HG03135 (cell line): ENCODE results near the gene TCF7L1.
"Not testable (repeated sequence)": the region's sequence is repeated elsewhere in the genome, so short reads cannot be mapped to it uniquely, and the experiment has no call there.

Experiments
- ATAC-seq: cut with Tn5 transposase; IDR thresholded peaks from one replicate; pipeline ENCODE4 v1.9.1; 2021; ENCODE audit warnings: mild to moderate bottlenecking, moderate library complexity; ENCODE audit not compliant: unreplicated experiment

Gene TCF7L1

DNA sequence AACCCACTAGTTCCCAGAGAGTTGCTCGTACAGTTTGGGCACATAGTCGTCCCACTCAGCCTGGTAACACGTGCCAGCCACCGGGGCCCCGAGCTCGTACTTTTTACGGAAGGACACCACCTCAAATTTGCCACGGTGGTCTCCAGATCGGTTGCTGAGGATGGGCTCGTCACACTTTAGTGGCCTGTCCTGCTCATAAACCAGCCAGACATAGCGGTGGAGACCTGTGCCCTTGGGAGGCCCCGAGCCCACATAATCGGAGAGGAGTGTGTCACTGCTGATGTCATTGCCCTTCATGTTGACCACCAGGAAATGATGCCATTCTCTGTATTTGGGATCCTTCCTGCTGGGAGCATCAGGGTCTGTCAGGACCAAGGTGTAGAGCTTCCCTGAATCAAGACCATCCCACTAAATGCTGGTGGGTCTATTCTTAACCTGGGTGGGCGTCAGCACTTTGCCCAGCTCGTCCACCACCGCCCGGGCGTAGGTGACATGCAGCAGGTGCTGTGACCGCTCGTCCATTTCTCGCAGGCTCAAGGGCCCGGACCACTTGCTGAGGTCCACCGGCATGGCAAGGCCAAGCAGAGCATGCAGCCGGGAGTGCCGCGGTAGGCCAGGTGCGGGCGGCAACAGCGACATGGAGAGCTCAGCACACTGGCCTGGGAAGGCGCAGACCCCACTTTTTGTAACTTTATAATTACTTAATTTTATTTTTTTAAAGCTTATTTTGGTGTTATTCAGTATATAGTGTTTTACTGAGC lies 208.3 kb downstream of the TCF7L1 start:
- ATAC-seq: no peak

DNA sequence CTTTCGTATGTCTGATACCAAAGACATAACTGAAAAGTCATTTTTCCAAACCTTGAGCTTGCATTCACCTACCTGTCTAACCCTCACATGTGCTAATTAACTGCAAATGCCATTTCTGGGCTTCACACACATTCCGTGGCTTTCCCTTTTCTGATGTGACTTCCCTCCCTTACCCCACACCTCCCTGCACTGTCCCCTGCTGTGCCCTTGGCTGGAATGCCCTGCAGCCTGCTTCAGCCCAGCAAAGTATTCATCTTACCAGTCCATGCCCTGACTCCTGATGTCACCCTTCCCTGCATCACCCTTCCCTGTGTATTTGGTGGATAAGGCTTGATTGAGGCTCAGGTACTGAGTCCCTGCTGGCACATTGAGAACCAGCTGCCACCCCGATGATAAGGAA lies 209.0 kb downstream of the TCF7L1 start:
- no peak for ATAC-seq

DNA sequence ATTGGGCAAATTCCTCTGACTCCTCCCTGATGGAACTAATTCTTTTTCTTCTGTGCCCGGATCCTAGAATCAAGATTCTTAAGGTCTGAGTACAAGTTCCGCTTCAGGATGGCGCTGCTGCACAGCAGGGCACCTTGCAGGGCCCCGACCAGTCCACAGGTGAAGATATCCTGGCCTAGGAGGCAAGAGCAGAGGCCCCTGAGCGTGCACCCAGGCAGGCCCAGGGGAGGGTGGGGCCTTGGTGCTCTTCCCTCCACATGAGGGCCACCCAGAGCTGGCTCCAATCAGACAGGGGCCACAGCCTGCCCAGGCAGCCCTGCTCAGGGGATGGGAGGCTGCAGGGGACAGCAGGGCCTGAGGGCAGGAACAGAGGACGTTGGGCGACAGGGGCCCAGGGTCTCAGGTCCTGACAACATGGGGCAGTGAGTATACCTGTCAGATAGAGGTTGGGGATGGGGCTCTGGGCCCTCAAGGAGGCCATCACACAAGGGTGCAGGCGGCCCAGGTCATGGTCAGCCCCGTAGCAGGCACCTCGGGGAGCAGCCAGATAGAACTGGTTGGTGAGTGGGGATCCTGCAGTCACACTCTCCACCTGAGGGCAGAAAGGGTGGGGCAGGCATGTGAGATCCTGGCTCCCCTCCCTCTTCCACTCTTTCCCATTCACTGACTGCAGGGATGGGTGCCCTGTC lies 210.2 kb downstream of the TCF7L1 start:
- ATAC-seq: not testable (repeated sequence)

DNA sequence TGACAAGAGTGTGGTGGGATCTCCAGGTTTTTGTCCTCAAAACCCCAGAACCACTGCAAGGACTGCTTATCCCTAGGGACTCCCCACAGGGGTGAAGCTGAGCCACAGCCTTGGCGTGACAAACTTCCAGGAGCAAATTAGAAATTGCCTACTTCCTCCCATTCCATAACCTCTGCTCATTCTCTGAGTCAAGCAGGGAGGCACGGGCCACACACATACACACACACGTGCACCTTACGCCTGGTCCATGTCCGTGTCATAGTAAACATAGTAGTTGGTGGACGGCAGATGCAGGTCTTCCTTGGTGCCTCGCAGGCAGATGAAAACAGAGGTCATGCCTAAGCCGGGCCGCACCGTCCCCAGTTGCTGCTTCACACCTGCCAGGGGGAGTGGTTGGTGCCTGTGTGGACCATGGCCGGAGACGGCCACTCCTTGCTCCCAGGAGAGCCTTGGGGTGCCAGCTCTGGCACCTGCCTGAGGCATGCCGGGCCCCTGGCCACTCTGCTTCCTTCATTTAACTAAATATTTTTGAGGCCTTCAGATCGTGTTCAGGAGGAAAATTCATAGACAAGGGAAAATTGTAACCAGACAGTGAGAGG lies 211.3 kb downstream of the TCF7L1 start:
- ATAC-seq: no peak

DNA sequence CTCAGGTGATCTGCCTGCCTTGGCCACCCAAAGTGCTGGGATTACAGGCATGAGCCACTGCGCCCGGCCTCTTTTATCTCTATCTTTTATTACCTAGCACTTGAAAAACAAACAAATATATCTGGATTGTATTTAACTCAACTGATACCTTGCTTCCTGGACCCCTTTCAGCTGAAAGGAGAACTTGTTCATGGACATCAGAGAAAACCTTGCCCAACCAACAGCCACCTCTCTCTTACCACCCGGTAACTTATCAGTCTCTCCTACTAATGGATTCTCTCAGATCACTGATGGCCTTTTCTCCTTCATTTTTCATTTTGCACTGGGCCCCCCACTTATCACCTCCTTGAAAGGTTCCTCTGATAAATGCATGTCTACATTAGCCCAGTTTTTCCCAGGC lies 214.4 kb downstream of the TCF7L1 start:
- ATAC-seq: no peak

DNA sequence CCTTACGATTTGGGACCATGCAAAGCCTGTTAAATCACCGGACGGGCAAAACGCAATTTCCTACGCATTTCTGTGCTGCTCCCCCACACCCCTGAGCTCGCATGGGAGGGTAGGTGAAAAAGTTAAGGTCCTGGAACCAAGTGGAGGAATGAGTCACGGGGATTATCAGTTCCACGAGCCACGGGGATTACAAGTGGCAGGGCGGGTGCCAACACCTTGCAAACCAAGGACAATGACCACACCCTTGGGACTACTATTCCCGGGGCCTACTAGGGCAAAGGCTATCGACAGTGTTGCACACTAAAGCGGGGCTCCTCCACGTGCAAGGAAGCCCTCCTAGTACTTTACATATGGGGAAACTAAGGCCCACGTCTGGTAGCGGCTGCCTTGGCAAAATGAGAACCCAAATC lies 220.7 kb downstream of the TCF7L1 start:
- ATAC-seq: no peak

DNA sequence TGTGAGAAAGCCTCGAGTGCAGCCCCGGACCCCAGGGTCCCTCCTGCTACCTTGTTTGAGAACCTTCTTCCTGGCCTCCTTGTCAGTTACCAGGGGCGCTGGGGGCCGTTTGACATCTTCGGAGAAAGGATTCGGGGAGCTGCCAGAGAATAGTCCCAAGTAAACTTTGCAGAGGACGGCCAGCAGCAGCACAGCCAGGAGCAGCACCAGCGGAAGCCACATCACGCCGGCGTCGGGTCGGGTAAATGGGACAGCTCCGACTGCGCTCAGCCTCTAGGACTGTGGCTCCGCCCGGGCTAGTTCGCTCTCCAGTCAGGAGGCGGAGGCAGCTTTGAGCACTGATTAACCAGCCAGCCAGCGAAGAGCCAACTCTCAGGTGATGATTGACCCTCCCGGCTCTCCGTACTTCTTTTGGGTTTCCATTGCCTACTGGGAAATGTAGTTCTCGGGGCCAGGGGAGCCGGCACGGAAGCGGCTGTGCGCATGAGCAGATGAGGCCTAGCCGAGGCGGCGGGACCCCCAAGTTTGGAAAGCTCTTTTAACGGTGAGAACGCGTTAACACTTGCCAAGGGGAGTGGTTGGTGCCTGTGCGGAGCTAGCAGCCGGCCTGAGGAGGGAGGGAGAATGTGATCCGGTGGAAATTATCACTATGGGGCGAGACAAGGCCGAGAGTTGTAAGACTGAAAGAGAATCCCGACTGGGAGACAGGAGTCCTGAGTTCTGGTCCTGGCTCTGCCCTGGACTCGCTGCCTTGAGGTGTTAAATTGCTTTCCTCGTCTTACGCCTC lies 221.3 kb downstream of the TCF7L1 start, which contains the start of the genes ELMOD3 and RETSAT:
TSS of gene ELMOD3 (plus strand) at position 484 of the 787 bp plus-strand sequence. CDS start 2,430 bp downstream, outside the sequence.
TSS of gene RETSAT (minus strand) at position 243 of the 787 bp plus-strand sequence. CDS start at position 222, 21 bp downstream.
- peak; percentile 97 for ATAC-seq

DNA sequence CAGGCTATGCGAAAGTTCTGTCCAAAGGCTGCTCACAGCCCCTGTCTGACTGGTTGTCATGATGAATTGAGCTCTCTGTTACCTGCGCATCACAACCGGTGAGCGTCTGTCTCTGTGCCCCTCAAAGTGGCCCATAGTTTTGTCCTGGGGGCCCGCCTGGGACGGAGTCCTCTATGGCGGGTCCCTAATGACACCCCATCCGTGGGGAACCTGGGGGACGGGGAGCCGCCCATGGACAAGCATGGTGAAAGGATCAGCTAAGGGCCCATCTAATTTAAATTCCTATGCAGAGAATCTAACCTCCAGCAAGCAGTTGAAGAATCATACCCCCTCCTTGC lies 221.8 kb downstream of the TCF7L1 start:
- peak; percentile 11 for ATAC-seq

DNA sequence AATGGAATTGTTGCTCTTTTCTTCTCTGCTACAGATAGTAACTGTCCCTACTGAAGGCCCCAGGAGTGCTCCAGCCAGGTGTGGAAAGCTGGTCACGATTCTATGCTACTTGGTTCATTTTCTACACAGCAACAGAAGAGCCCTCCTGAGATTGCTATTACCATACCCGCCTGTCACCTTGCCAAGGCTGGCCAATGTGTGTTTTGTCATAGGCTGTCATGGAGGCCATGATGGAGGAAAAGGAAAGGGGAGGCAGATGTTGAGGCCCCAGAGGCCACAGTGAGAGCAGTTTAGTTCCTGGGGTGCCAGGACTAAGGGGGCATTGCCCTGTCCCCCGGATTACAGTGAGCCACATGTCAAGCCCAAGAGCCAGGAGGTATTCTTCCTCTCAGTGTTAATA lies 222.3 kb downstream of the TCF7L1 start:
- no peak for ATAC-seq

DNA sequence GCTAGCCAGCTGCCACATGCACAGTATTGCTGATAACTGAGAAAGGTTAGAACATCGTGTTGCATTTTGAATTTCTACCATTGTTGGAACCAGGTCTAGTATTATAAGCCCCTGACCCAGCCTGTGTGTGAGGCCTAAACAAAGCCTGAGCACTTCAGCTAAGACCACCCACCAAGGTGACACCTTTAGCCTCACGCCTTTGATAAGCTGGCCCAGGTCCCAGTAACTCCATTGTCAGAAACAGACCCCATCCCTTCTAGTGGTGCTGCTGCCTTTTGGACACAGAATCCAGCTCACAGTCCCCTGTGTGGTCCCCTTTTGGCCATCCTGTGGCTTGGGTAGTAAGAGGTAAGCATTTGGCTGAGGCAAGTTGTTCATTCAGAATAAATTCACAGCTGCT lies 223.0 kb downstream of the TCF7L1 start:
- ATAC-seq: no peak

DNA sequence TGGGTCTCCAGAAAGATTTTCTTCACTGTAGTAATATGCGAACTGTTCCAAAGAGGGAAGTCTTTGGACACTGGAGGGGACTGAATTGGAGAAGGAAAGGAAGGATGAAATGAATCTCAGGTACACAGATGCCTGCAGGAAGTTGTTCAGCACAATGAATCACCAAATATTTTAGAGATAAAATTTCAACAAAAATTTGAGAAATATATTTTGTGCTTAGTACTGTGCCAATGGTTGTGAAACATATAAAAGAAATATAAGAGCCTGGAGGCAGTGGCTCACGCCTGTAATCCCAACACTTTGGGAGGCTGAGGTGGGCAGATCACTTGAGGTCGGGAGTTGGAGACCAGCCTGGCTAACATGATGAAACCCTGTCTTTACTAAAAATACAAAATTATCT lies 224.5 kb downstream of the TCF7L1 start:
- ATAC-seq: no peak
